ENCODE measurements around the gene GRB2.

Gene GRB2

GRCh38 chr17:75342996-75343395, 62.5 kb downstream of the GRB2 start:
- no peak for TF ChIP-seq CTCF (conservative IDR thresholded peaks at IDR 0.05)
- no peak overlapping the region for H3K27ac ChIP-seq

GRCh38 chr17:75341784-75342486, 63.5 kb downstream of the GRB2 start:
- TF ChIP-seq CTCF (conservative IDR thresholded peaks at IDR 0.05), result no peak
- no peak overlapping the region for H3K27ac ChIP-seq

- H3K27ac ChIP-seq, result no peak overlapping the region
- TF ChIP-seq CTCF (conservative IDR thresholded peaks at IDR 0.05), result no peak
These were observed 64.8 kb downstream of the GRB2 start for GRCh38 chr17:75340631-75341030.

GRCh38 chr17:75339971-75340370, 65.5 kb downstream of the GRB2 start:
- no peak for TF ChIP-seq CTCF (conservative IDR thresholded peaks at IDR 0.05)
- H3K27ac ChIP-seq, result no peak overlapping the region

- no peak overlapping the region for H3K27ac ChIP-seq
- TF ChIP-seq CTCF (conservative IDR thresholded peaks at IDR 0.05), result no peak
These were observed 67.1 kb downstream of the GRB2 start for GRCh38 chr17:75338335-75338734.

- no peak for TF ChIP-seq CTCF (conservative IDR thresholded peaks at IDR 0.05)
- no peak overlapping the region for H3K27ac ChIP-seq
These were observed 70.2 kb downstream of the GRB2 start for GRCh38 chr17:75335315-75335714.

GRCh38 chr17:75334723-75335122, 70.8 kb downstream of the GRB2 start:
- no peak overlapping the region for H3K27ac ChIP-seq
- TF ChIP-seq CTCF (conservative IDR thresholded peaks at IDR 0.05), result no peak

All from VCaP (cell line).